Fibroblast of villous mesenchyme (primary cell): ENCODE measurements around the gene SLC39A3. TPM values are rescaled to one million over a fixed set of nuclear protein-coding genes. Genes with fewer than 3 reads are reported as not detected.

Experiments used
- DNase-seq: peaks from one replicate; pipeline ENCODE4 v3.0.0-alpha.2; 2010; ENCODE audit warnings: low read depth
- H3K4me3 ChIP-seq: 2 replicates; pipeline ENCODE4 v1.5.1; 2011; ENCODE audit warnings: low read depth, mild to moderate bottlenecking, low read length
- total RNA-seq: library from RNA; depleted of rRNA; stranded (reverse); fragments of >200 nt; gene quantifications from 2 replicates; pipeline ENCODE4 v1.2.3, GENCODE V29; 2012
- TF ChIP-seq, protein P1 (sequence below): IDR thresholded peaks from 2 replicates; pipeline ENCODE4 v1.5.1; 2012; ENCODE audit warnings: low read depth, mild to moderate bottlenecking, low read length; ENCODE audit not compliant: insufficient read depth

Gene SLC39A3
- total RNA-seq, 1 donor = 25.9 TPM

DNA sequence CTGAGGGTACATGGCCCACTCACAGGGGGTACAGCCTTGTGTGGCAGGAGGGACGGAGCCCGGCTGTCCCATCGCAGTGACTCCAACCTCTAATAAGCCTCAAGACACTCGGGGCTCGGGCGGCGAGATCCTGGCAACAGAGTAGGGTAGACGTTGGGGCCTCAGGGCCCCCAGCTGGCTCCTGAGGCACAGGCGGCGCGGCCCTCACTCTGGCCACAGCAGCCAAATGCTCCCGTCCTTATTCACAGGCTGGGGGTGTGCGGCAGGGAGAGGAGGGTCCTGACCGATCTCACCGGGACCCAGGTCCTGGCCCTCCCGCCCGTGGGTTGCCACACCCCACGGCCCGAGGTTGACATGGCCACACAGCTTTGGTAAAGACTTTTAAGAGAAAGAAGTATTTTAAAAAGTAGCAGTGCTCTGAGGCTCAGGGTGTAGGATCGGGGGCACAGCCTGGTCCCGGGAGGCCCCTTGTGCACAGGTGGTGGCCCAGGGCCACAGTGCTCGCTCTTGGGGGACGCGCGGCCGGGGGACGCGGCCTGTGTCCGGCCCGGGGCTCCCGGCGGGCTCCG, 7.6 kb downstream of the SLC39A3 start:
- DNase-seq = no peak
- no peak overlapping the region for H3K4me3 ChIP-seq
- TF ChIP-seq, protein P1, sequence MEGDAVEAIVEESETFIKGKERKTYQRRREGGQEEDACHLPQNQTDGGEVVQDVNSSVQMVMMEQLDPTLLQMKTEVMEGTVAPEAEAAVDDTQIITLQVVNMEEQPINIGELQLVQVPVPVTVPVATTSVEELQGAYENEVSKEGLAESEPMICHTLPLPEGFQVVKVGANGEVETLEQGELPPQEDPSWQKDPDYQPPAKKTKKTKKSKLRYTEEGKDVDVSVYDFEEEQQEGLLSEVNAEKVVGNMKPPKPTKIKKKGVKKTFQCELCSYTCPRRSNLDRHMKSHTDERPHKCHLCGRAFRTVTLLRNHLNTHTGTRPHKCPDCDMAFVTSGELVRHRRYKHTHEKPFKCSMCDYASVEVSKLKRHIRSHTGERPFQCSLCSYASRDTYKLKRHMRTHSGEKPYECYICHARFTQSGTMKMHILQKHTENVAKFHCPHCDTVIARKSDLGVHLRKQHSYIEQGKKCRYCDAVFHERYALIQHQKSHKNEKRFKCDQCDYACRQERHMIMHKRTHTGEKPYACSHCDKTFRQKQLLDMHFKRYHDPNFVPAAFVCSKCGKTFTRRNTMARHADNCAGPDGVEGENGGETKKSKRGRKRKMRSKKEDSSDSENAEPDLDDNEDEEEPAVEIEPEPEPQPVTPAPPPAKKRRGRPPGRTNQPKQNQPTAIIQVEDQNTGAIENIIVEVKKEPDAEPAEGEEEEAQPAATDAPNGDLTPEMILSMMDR = no peak

GRCh38 chr19:2731181-2731995, 8.4 kb downstream of the SLC39A3 start:
- TF ChIP-seq, protein P1 = no peak
- no peak overlapping the region for H3K4me3 ChIP-seq
- no peak for DNase-seq

GRCh38 chr19:2729943-2730818, 9.6 kb downstream of the SLC39A3 start:
- DNase-seq = no peak
- no peak overlapping the region for H3K4me3 ChIP-seq
- TF ChIP-seq, protein P1 = no peak

DNA sequence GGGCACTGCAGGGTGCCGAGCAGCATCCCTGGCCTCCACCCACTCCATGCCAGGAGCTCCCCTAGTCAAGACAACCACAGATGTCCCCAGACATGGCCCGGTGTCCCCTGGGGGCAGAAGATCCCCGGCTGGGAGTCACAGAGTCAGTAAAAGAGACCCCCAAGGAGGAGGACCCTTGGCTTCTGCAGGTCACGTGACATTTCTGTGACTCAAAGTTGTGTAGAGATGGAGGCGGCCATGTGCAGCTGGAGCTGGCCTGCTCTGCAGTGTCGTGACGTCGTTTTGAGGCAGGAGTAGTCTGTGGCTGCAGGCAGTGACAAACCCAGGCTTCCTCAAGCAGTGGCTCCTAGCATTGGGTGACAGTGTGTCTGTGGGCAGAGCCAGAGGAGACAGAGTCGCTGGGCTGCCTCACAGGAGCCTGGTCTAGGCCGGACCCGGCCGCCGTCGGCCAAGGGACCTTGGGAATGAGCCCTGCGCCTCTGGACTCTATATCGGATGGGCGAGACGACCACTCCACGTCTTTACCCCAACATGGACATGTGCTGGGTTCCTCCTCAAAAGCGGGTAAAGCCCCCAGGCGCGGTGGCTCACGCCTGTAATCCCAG, 10.9 kb downstream of the SLC39A3 start:
- DNase-seq = no peak
- TF ChIP-seq, protein P1 = no peak
- H3K4me3 ChIP-seq = no peak overlapping the region

GRCh38 chr19:2727640-2727944, 12.2 kb downstream of the SLC39A3 start:
- TF ChIP-seq, protein P1 = no peak
- no peak overlapping the region for H3K4me3 ChIP-seq
- DNase-seq = no peak

DNA sequence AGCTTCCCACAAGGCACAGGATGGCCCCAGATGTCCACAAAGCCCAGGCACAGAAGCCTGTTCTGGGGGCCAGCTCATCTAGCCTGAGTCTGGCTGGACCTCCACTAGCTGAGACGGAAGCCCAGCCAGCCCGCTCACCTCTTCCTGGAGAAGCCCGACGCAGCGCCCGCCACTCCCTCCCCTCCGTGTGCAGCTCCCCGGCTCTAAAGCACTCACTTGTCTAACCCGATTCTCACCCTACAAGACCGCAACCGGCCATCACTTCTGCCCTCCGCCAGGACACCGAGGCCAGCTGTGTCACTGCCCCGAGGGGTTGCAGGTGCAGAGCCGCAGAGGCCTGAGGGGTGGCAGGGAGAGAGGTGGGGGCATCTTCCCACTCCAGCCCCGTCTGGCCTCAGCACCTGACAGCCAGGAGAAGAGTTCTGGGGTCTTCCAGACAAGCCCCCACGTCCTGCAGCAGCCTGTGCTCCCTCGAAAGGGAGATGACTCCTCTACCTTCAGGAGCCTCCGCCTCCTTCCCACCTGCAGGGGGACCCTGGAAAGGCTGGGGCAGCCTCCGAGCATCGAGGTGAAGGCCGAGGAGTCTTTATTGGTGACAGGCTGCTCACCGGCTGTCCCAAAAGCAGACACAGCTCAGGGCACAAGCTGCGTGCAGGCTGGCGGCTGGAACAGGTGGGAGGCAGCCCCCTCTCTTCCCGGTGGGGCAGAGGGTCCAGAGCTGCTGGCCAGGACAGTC, 12.7 kb downstream of the SLC39A3 start:
- no peak overlapping the region for H3K4me3 ChIP-seq
- TF ChIP-seq, protein P1 = no peak
- no peak for DNase-seq
